ENCODE measurements around the gene EIF4ENIF1.

DNA sequence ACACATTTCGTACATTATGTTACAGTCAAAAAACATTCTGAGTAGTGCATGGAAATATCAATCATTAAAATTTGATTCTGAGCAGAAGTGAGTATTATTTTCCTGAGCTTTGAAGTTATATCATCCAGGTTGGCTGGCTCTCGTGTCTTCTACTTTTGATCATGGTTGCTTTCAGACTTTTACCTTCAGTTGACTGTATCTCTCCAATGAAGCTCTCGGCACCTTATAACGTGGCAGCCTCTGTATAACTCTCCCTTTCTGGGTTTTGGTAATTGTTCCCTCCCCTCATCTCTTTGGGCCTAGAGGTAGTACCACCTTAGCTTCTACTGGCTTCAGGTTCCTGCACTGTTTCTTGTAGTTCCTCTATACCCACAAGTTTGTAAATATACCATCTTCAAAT lies 18.9 kb upstream of the EIF4ENIF1 start:
- TF ChIP-seq CTCF (IDR thresholded peaks at IDR 0.05) = no peak
- TF ChIP-seq POLR2A (IDR thresholded peaks at IDR 0.05) = no peak
